ENCODE results near the gene CNKSR3. TPM values are rescaled to one million over a fixed set of nuclear protein-coding genes. Genes with fewer than 3 reads are reported as not detected.
A peak's percentile ranks its signal among the peaks of the same experiment; 100 is the strongest.

CNKSR3 gene
- polyA plus RNA-seq, 1 of the 3 experiments (the other 2 are of a cell fraction) = 1.6 TPM

DNA sequence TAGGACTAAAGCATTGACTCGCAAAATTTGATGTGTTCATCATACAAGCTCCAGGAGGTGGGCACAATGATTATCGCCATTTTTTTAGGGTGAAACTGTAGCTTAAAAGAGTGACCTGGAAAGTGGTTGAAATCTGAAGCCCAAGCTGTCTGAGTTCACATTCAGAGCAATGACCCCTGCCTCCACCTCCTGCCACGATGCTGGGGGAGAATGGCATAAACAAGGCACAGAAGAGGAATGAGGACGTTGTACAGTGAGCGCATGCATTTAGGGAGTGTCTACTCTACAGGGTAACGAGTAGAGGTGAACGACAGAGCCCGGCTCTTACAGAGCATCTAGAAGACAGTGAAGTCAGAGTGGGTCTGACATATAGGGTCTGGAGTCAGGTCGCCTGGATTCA lies 37.2 kb downstream of the CNKSR3 start:
- no peak for DNase-seq
- Histone ChIP-seq H3F3A (replicated peaks; ENCODE audit: insufficient read depth) (peaks cover 10% of the 10 kb centered on the region), H3K36me3 (replicated peaks in 1 of 2; ENCODE audit: control insufficient read depth in 1 of 2, insufficient read depth in 2 of 2, low read length in 1 of 2) (no peaks in the 10 kb centered on the region), H4K20me1 (ENCODE audit: insufficient read depth) (no peaks in the 10 kb centered on the region), H3K4me2 (no peak overlapping the region), H3K9ac (no peak overlapping the region), H3K4me1 (ENCODE audit: control insufficient read depth in 1 of 2, insufficient read depth in 2 of 2, low read depth in 1 of 2, low read length in 1 of 2) (peaks cover 2 to 10% of the 10 kb centered on the region in 2 experiments; a peak in 1 of 4 replicates), H2AFZ (ENCODE audit: low read depth) (no peak overlapping the region), H3K27me3 (ENCODE audit: insufficient read depth) (no peaks in the 10 kb centered on the region), H3K79me2 (ENCODE audit: insufficient read depth) (peaks cover 16% of the 10 kb centered on the region), H3K27ac (ENCODE audit: low read depth in 2 of 2, low read length in 1 of 2) (no peak overlapping the region), H3K9me3 (no peaks in the 10 kb centered on the region), H3K4me3 (ENCODE audit: low read depth in 2 of 2, low read length in 1 of 2) (no peak overlapping the region), H3K9me2 (no peaks in the 10 kb centered on the region)
- TF ChIP-seq, protein P1, sequence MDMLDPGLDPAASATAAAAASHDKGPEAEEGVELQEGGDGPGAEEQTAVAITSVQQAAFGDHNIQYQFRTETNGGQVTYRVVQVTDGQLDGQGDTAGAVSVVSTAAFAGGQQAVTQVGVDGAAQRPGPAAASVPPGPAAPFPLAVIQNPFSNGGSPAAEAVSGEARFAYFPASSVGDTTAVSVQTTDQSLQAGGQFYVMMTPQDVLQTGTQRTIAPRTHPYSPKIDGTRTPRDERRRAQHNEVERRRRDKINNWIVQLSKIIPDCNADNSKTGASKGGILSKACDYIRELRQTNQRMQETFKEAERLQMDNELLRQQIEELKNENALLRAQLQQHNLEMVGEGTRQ (IDR thresholded peaks at IDR 0.05; ENCODE audit: borderline replicate concordance, low read depth, low read length) = no peak
- TF ChIP-seq, protein P2, sequence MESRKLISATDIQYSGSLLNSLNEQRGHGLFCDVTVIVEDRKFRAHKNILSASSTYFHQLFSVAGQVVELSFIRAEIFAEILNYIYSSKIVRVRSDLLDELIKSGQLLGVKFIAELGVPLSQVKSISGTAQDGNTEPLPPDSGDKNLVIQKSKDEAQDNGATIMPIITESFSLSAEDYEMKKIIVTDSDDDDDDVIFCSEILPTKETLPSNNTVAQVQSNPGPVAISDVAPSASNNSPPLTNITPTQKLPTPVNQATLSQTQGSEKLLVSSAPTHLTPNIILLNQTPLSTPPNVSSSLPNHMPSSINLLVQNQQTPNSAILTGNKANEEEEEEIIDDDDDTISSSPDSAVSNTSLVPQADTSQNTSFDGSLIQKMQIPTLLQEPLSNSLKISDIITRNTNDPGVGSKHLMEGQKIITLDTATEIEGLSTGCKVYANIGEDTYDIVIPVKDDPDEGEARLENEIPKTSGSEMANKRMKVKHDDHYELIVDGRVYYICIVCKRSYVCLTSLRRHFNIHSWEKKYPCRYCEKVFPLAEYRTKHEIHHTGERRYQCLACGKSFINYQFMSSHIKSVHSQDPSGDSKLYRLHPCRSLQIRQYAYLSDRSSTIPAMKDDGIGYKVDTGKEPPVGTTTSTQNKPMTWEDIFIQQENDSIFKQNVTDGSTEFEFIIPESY (IDR thresholded peaks at IDR 0.05; ENCODE audit: borderline replicate concordance, low read depth) = no peak
- no peak for TF ChIP-seq CHD2 (IDR thresholded peaks at IDR 0.05; ENCODE audit: low read length, partially characterized antibody)
- no peak for TF ChIP-seq POLR2AphosphoS5 (IDR thresholded peaks at IDR 0.05; ENCODE audit: low read depth, low read length)
- TF ChIP-seq, protein P3, sequence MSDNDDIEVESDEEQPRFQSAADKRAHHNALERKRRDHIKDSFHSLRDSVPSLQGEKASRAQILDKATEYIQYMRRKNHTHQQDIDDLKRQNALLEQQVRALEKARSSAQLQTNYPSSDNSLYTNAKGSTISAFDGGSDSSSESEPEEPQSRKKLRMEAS (IDR thresholded peaks at IDR 0.05; ENCODE audit: low read depth) = no peak
- no peak for TF ChIP-seq RFX5 (IDR thresholded peaks at IDR 0.05; ENCODE audit: low read length)
- ChIA-PET CTCF (interaction anchor here (1.0 to 1.6 kb wide), 2 partner anchors 9 to 196 kb away, joined by 3 read pairs; no protein-coding TSS in a partner anchor), POLR2A (no interaction called here)
- WGBS (ENCODE audit: low lambda C conversion rate) = over 99% methylated on average over 9 of the region's 9 CpGs

DNA sequence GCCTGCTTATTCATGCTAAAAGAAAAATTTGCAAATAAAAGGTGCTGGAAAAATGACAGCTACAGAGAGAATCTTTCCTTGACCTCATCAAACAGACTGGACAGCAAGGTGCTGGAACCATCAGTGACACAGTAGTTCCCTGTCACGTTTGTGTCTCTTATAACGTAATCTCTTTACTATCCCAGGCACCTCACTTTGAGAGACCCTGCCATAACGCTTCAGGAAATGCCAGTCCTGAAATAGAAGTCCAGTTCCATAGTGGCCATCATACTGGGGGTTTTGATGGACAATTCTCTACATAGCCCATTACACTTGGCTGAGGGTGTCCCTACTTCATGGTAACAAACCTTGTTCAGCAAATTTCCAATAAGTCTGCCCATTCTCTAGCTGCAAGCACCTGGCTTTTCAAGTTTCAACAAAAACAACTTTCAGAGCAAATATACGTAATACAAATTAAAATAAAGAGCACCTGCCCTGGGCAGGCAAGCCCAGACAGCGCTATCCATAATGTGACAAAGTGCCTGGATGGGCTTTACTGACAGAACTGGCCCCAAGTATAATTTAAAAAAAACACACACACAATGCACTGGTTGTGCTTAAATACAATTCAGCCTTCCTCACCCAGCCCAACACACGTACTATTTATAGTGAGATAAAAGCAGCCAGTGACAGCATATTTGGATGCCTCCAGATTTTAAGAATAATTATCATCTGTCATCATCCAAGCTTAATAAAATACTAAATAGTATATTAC lies 38.7 kb downstream of the CNKSR3 start:
- no peaks in the 10 kb centered on the region for H4K20me1 ChIP-seq (ENCODE audit: insufficient read depth)
- no peaks in the 10 kb centered on the region for H3K36me3 ChIP-seq (replicated peaks in 1 of 2; ENCODE audit: control insufficient read depth in 1 of 2, insufficient read depth in 2 of 2, low read length in 1 of 2)
- H3K27me3 ChIP-seq (ENCODE audit: insufficient read depth) = no peaks in the 10 kb centered on the region
- WGBS (ENCODE audit: low lambda C conversion rate) = 94% methylated on average over 6 of the region's 6 CpGs
- H3K9me3 ChIP-seq = no peaks in the 10 kb centered on the region
- peaks cover 6% of the 10 kb centered on the region for H3F3A ChIP-seq (replicated peaks; ENCODE audit: insufficient read depth)
- H3K27ac ChIP-seq (ENCODE audit: low read depth in 2 of 2, low read length in 1 of 2) = peak overlapping the region in 1 of 2 experiments; percentile 14; a peak in 1 of 4 replicates
- H3K4me3 ChIP-seq (ENCODE audit: low read depth in 2 of 2, low read length in 1 of 2) = no peak overlapping the region
- no peak overlapping the region for H2AFZ ChIP-seq (ENCODE audit: low read depth)
- no peak overlapping the region for H3K9ac ChIP-seq
- H3K79me2 ChIP-seq (ENCODE audit: insufficient read depth) = peaks cover 14% of the 10 kb centered on the region
- no peak overlapping the region for H3K4me2 ChIP-seq
- ChIA-PET CTCF (interaction anchor here (1.3 kb wide), 1 partner anchor 8 kb away, joined by 3 read pairs; no protein-coding TSS in a partner anchor), POLR2A (no interaction called here)
- H3K4me1 ChIP-seq (ENCODE audit: control insufficient read depth in 1 of 2, insufficient read depth in 2 of 2, low read depth in 1 of 2, low read length in 1 of 2) = peaks cover 0 to 2% of the 10 kb centered on the region in 2 experiments; a peak in 1 of 4 replicates
- no peak for DNase-seq
- H3K9me2 ChIP-seq = no peaks in the 10 kb centered on the region
- TF ChIP-seq POLR2AphosphoS5 (IDR thresholded peaks at IDR 0.05; ENCODE audit: low read depth, low read length) = no peak
